Keratinocyte (primary cell): Measurements from ENCODE around the gene PARPBP. TPM values are rescaled to one million over a fixed set of nuclear protein-coding genes. Genes with fewer than 3 reads are reported as not detected.

Source experiments
- DNase-seq: peaks from one replicate; pipeline ENCODE4 v3.0.0-alpha.2; 2011; ENCODE audit warnings: low read depth, missing footprints, low spot score
- FAIRE-seq: peaks from 2 replicates; lab custom pipeline; 2011; peaks lifted over from hg19 to GRCh38; lab: Jason Lieb, UNC
- H2AFZ ChIP-seq: 2 replicates; pipeline ENCODE4 v1.6.0; 2012; ENCODE audit warnings: low read length, control low read depth, inconsistent platforms; ENCODE audit not compliant: control insufficient read depth
- H3K27ac ChIP-seq: 2 replicates; pipeline ENCODE4 v1.5.1; 2011; ENCODE audit warnings: low read length; ENCODE audit not compliant: control insufficient read depth, insufficient read depth
- H3K27me3 ChIP-seq: 3 replicates; pipeline ENCODE4 v1.6.0; 2011; ENCODE audit warnings: low read length; ENCODE audit not compliant: control insufficient read depth, insufficient read depth; ENCODE audit errors: extremely low read depth
- H3K36me3 ChIP-seq, 2 experiments: 2 replicates in 1 of 2; 3 replicates in 1 of 2; pipeline ENCODE4 v1.5.1; 2011; ENCODE audit warnings: low read length in 2 of 2, mild to moderate bottlenecking in 1 of 2; ENCODE audit not compliant: control insufficient read depth in 2 of 2, insufficient read depth in 2 of 2; ENCODE audit errors: extremely low read depth in 1 of 2
- H3K4me1 ChIP-seq: 3 replicates; pipeline ENCODE4 v1.5.1; 2011; ENCODE audit warnings: low read length; ENCODE audit not compliant: control insufficient read depth, insufficient read depth; ENCODE audit errors: extremely low read depth
- H3K4me2 ChIP-seq: 3 replicates; pipeline ENCODE4 v1.6.0; 2011; ENCODE audit warnings: low read depth, low read length; ENCODE audit not compliant: control insufficient read depth, insufficient read depth; ENCODE audit errors: extremely low read depth
- H3K4me3 ChIP-seq, 3 experiments: fragments of 200-600 bp in 1 of 3; sonication (generic) in 1 of 3; 2 replicates in 2 of 3; 3 replicates in 1 of 3; pipeline ENCODE4 v1.5.1; 2011 to 2016; ENCODE audit warnings: low read length in 3 of 3, mild to moderate bottlenecking in 3 of 3, control low read depth in 2 of 3, inconsistent platforms in 1 of 3, low read depth in 1 of 3, mixed read lengths in 1 of 3, mixed run types in 1 of 3, moderate library complexity in 1 of 3; ENCODE audit not compliant: control insufficient read depth in 2 of 3, insufficient read depth in 2 of 3; ENCODE audit errors: extremely low read depth in 1 of 3
- H3K79me2 ChIP-seq: 2 replicates; pipeline ENCODE4 v1.6.0; 2012; ENCODE audit warnings: low read length; ENCODE audit not compliant: control insufficient read depth, insufficient read depth
- H3K9ac ChIP-seq: 3 replicates; pipeline ENCODE4 v1.6.0; 2011; ENCODE audit warnings: low read length; ENCODE audit not compliant: control insufficient read depth, insufficient read depth; ENCODE audit errors: extremely low read depth
- H3K9me1 ChIP-seq: 3 replicates; pipeline ENCODE4 v1.6.0; 2011; ENCODE audit warnings: low read length; ENCODE audit not compliant: control insufficient read depth, insufficient read depth; ENCODE audit errors: extremely low read depth
- H3K9me3 ChIP-seq: 2 replicates; pipeline ENCODE4 v1.5.1; 2012; ENCODE audit warnings: low read depth, low read length; ENCODE audit not compliant: control insufficient read depth
- H4K20me1 ChIP-seq: 3 replicates; pipeline ENCODE4 v1.6.0; 2011; ENCODE audit warnings: low read length; ENCODE audit not compliant: control insufficient read depth, insufficient read depth; ENCODE audit errors: extremely low read depth
- CTCF ChIP-seq, 3 experiments: IDR thresholded peaks in 1 of 3; conservative IDR thresholded peaks in 1 of 3; optimal IDR thresholded peaks in 1 of 3; 2 replicates in 2 of 3; 3 replicates in 1 of 3; pipeline versions ENCODE3 to v1.5.1; 2011; ENCODE audit warnings: low read length in 3 of 3, mild to moderate bottlenecking in 3 of 3, moderate library complexity in 2 of 3, control low read depth in 1 of 3, inconsistent platforms in 1 of 3; ENCODE audit not compliant: insufficient read depth in 2 of 3; ENCODE audit errors: extremely low read depth in 1 of 3
- EZH2 ChIP-seq: IDR thresholded peaks from one replicate; pipeline ENCODE4 v1.6.1; 2012; ENCODE audit warnings: inconsistent platforms, mild to moderate bottlenecking, low read length, moderate library complexity
- dilution Hi-C: fragments of 300-500 bp; cut with MboI; formaldehyde crosslinking; loops from one replicate; pipeline ENCODE4 v1.7.0; 2020; ENCODE audit warnings: low sequenced_read_pairs; ENCODE audit not compliant: extremely low pct_ligation_motif_present
- polyA plus RNA-seq, 5 experiments: library from polyadenylated mRNA; depleted of rRNA in 3 of 5; stranded (reverse) in 3 of 5; stranded (forward) in 1 of 5; unstranded in 1 of 5; fragments of >200 nt; gene quantifications; 1 replicate in 1 of 5; 2 replicates in 3 of 5; 3 replicates in 1 of 5; pipeline versions ENCODE4 v1.2.1 to v1.2.3, GENCODE V29; 2011 to 2012; ENCODE audit warnings: missing spikeins in 2 of 5, low read depth in 1 of 5, low replicate concordance in 1 of 5

The PARPBP gene
- polyA plus RNA-seq, 1 donor (not counting 4 experiments of a cell fraction or from before 2014, with no cell fraction given) = 9.1 TPM

GRCh38 chr12:102204025-102204424 lies 84.0 kb downstream of the PARPBP start:
- H3K4me1 ChIP-seq = no peaks in the 10 kb centered on the region
- H3K4me2 ChIP-seq = no peak overlapping the region
- H2AFZ ChIP-seq = no peak overlapping the region
- dilution Hi-C loops = no loop called here
- no peaks in the 10 kb centered on the region for H3K9me3 ChIP-seq
- H3K79me2 ChIP-seq = no peaks in the 10 kb centered on the region
- H4K20me1 ChIP-seq = no peaks in the 10 kb centered on the region
- DNase-seq (no peak), FAIRE-seq (no peak)
- H3K9ac ChIP-seq = no peak overlapping the region
- H3K36me3 ChIP-seq = no peaks in the 10 kb centered on the region
- H3K9me1 ChIP-seq = no peaks in the 10 kb centered on the region
- H3K27ac ChIP-seq = no peak overlapping the region
- no peaks in the 10 kb centered on the region for H3K27me3 ChIP-seq
- H3K4me3 ChIP-seq = no peak overlapping the region
- TF ChIP-seq CTCF (optimal IDR thresholded peaks at IDR 0.05 in 1 of 3, IDR thresholded peaks at IDR 0.05 in 1 of 3, conservative IDR thresholded peaks at IDR 0.05 in 1 of 3; ENCODE audit: extremely low read depth in 1 of 3, insufficient read depth in 2 of 3, low read length in 3 of 3) (no peak), EZH2 (no peak)

GRCh38 chr12:102215992-102216691 lies 96.2 kb downstream of the PARPBP start:
- Histone ChIP-seq H3K4me1 (no peaks in the 10 kb centered on the region), H3K4me3 (no peak overlapping the region), H3K27ac (no peak overlapping the region), H3K9ac (no peak overlapping the region), H3K27me3 (no peaks in the 10 kb centered on the region), H3K79me2 (no peaks in the 10 kb centered on the region), H3K36me3 (no peaks in the 10 kb centered on the region), H3K4me2 (no peak overlapping the region), H3K9me3 (no peaks in the 10 kb centered on the region), H3K9me1 (no peaks in the 10 kb centered on the region), H4K20me1 (no peaks in the 10 kb centered on the region), H2AFZ (no peak overlapping the region)
- no peak for TF ChIP-seq EZH2
- no peak for TF ChIP-seq CTCF (optimal IDR thresholded peaks at IDR 0.05 in 1 of 3, IDR thresholded peaks at IDR 0.05 in 1 of 3, conservative IDR thresholded peaks at IDR 0.05 in 1 of 3; ENCODE audit: extremely low read depth in 1 of 3, insufficient read depth in 2 of 3, low read length in 3 of 3)
- FAIRE-seq = no peak
- no peak for DNase-seq
- dilution Hi-C loops = no loop called here
